Bronchial epithelial cell (primary cell): ENCODE data around the gene AGBL4. TPM values are rescaled to one million over a fixed set of nuclear protein-coding genes. Genes with fewer than 3 reads are reported as not detected.

Source experiments
- DNase-seq: peaks from one replicate; pipeline ENCODE4 v3.0.0-alpha.2; 2010; ENCODE audit warnings: low read depth
- FAIRE-seq: peaks from 2 replicates; lab custom pipeline; 2011; peaks lifted over from hg19 to GRCh38; lab: Jason Lieb, UNC
- H3K27me3 ChIP-seq: 2 replicates; pipeline ENCODE4 v1.5.1; 2011; ENCODE audit warnings: low read length; ENCODE audit not compliant: control insufficient read depth, insufficient read depth
- H3K36me3 ChIP-seq: 2 replicates; pipeline ENCODE4 v1.5.1; 2011; ENCODE audit warnings: low read length; ENCODE audit not compliant: control insufficient read depth, insufficient read depth
- H3K4me3 ChIP-seq: 2 replicates; pipeline ENCODE4 v1.5.1; 2011; ENCODE audit warnings: mild to moderate bottlenecking, low read depth, low read length, control low read depth
- CTCF ChIP-seq: IDR thresholded peaks from 2 replicates; pipeline ENCODE4 v1.5.1; 2011; ENCODE audit warnings: mild to moderate bottlenecking, moderate library complexity, low read length, control low read depth, inconsistent platforms; ENCODE audit not compliant: insufficient read depth, severe bottlenecking
- total RNA-seq: library from RNA; depleted of rRNA; stranded (reverse); fragments of >200 nt; gene quantifications from 2 replicates; pipeline ENCODE4 v1.2.1, GENCODE V29; 2014

The AGBL4 gene
- total RNA-seq, 1 donor from 2014 or later = not detected

GRCh38 chr1:49416758-49417157 is 607.0 kb downstream of the AGBL4 start:
- DNase-seq (peak; percentile 37), FAIRE-seq (no peak)
- Histone ChIP-seq H3K27me3 (no peaks in the 10 kb centered on the region), H3K36me3 (no peaks in the 10 kb centered on the region), H3K4me3 (no peak overlapping the region)
- TF ChIP-seq CTCF = no peak

- DNase-seq = peak; percentile 3
- TF ChIP-seq CTCF = no peak
- no peak for FAIRE-seq
Measured at GRCh38 chr1:49408346-49408745, 615.4 kb downstream of the AGBL4 start.

GRCh38 chr1:49397086-49397485 is 626.7 kb downstream of the AGBL4 start:
- H3K36me3 ChIP-seq = no peaks in the 10 kb centered on the region
- TF ChIP-seq CTCF = no peak
- H3K4me3 ChIP-seq = no peak overlapping the region
- no peaks in the 10 kb centered on the region for H3K27me3 ChIP-seq
- FAIRE-seq (no peak), DNase-seq (no peak)

More at GRCh38 chr1:49408346-49408745, 615.4 kb downstream of the AGBL4 start:
- no peak overlapping the region for H3K4me3 ChIP-seq
- H3K36me3 ChIP-seq = no peaks in the 10 kb centered on the region
- no peaks in the 10 kb centered on the region for H3K27me3 ChIP-seq

- FAIRE-seq (no peak), DNase-seq (no peak)
- Histone ChIP-seq H3K4me3 (no peak overlapping the region), H3K36me3 (no peaks in the 10 kb centered on the region), H3K27me3 (no peaks in the 10 kb centered on the region)
- no peak for TF ChIP-seq CTCF
Measured at GRCh38 chr1:49394200-49394599, 629.6 kb downstream of the AGBL4 start.

GRCh38 chr1:49389699-49390098 is 634.1 kb downstream of the AGBL4 start:
- no peak overlapping the region for H3K4me3 ChIP-seq
- H3K27me3 ChIP-seq = no peaks in the 10 kb centered on the region
- FAIRE-seq (no peak), DNase-seq (no peak)
- no peak for TF ChIP-seq CTCF
- H3K36me3 ChIP-seq = no peaks in the 10 kb centered on the region

- TF ChIP-seq CTCF = no peak
- Histone ChIP-seq H3K27me3 (no peaks in the 10 kb centered on the region), H3K4me3 (no peak overlapping the region), H3K36me3 (no peaks in the 10 kb centered on the region)
- no peak for FAIRE-seq
- DNase-seq = peak; percentile 48
Measured at GRCh38 chr1:49364676-49365075, 659.1 kb downstream of the AGBL4 start.
